Stromal cell of bone marrow (primary cell): ENCODE results near the gene NFKBIZ.

Source experiments
- DNase-seq: peaks from one replicate; pipeline ENCODE4 v3.0.0-alpha.2; 2012; ENCODE audit warnings: low read depth

Gene NFKBIZ

DNA sequence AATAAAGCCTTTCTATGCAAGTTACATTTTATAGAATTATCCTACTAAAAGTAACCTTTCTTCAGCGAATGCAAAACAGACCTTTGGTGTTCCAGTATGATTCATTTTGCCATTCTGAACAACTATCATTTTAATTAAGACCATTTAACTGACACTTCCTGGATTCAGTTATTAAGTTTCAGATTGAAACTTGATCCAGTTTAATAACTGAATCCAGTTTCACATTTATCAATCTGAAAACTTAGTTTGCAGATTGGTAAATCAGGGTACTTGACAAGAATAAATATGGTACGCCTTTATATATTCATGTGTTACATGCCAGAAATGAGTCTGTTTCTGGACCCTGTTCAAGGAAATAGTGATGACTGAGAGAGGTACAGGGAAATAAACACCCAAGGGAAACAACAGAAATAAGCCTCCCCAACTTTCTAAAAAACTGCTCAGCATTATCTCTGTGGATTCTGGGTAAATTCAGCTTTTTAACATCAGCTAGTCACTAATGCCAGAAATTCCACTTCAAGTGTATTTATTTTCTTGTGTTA, 23.3 kb upstream of the NFKBIZ start:
- peak; percentile 22 for DNase-seq

- peak; percentile 62 for DNase-seq
These were observed 21.8 kb upstream of the NFKBIZ start for GRCh38 chr3:101827211-101828174.

GRCh38 chr3:101828276-101828675, 21.0 kb upstream of the NFKBIZ start:
- no peak for DNase-seq

GRCh38 chr3:101828691-101829436, 20.4 kb upstream of the NFKBIZ start:
- peak; percentile 60 for DNase-seq

- DNase-seq, result no peak
These were observed 19.9 kb upstream of the NFKBIZ start for GRCh38 chr3:101829437-101829830.

DNA sequence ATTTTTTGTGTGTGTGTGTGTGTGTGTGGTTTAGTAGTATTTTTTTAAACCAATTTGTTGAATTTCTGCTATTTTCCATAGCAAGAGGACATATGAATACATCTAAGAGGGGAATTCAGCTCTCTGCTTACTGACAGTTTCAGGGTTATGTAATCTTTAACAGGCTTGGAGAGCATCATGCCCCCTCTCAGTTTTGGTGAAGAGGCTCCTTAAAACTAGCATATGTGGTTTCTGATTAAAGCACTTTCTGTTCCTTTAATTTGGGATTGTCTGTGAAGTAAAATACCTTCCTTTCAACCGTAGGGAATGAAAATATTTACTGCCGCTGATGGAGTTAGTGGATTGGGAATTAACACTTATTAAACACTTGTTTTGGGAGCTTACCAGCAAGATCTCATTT, 19.4 kb upstream of the NFKBIZ start:
- no peak for DNase-seq

- no peak for DNase-seq
These were observed 15.8 kb upstream of the NFKBIZ start for GRCh38 chr3:101833446-101833974.

GRCh38 chr3:101835676-101836075, 13.6 kb upstream of the NFKBIZ start:
- no peak for DNase-seq

DNA sequence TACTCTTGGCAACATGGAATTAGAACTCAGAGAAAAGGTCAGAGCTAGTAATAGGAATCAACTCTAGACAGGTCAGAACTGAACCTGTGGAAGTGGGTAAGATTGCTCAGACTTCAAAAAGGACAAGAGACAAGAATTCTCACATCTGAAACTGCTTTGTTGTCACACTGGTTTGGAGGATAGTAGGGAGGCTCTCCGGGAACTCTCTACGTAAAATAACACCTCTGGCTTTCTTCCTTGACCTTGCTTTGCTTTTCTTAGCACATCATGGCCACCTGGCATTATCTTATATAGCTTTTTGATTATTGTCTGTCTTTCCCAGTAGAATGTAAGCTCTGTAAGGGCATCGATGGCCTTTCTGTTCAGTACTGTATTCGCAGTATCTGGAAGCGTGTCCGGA, 13.2 kb upstream of the NFKBIZ start:
- no peak for DNase-seq

DNA sequence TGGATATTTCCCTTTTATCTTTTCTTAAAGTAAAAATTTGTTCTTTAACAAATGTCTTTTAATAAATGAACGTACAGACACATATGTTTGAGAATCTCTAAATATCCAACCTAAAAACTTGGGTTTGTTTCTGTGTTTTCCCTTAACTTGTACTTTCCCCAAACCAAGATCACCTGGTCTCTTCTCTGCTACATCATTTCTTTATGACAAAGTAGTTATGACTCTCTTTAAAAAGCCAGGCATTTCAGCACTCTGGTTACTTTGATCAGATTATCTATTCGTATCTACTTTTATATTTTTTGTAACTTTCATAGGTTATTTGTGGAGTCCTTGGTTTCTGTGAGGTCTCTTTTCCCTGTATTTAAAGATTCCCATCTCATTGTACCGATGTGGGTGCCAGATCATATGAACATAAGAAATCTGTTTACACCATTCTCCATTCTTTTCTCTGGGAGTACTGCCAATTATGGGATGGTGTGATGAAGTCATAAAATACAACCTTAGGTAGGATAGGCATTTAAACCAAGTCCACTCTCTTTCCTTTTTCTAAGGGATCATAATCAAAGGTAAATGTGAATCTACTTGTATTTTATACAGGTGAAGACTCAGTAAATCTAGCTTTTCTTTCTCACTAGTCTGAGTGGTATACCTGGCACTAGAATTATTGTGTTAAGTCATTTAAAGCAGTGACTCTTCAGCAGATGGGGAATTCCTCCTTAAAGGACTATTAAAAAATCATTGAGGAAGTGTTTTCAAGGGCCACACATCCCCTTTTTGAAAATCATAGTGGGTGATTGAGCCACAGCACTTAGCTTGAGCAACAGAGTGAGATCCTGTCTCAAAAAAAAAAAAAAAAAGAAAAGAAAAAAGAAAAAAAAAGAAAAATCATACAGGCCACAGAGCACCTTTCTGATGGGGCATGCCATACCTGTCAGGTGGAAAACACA, 12.4 kb upstream of the NFKBIZ start:
- DNase-seq, result peak; percentile 43

DNA sequence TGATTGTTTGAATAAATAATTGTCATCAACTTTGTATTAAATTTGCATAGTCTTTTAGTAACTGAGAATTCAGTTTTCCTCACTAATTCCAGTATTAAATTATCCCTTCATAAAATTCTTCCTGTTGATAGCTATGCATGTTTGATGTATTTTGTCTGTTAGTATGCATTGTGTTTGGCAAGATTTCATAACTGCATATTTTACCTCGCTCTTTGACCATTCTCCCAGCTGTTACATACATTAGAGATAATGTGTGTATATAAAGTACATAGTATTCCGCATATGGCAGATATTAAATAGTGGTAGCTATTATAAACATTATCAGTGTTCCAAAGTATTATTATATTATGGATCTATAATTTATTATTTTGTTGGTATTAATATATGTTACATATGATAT, 10.6 kb upstream of the NFKBIZ start:
- no peak for DNase-seq

- DNase-seq, result no peak
These were observed 9.2 kb upstream of the NFKBIZ start for GRCh38 chr3:101840066-101840465.

GRCh38 chr3:101842245-101842934, 6.9 kb upstream of the NFKBIZ start:
- no peak for DNase-seq

GRCh38 chr3:101842935-101843330, 6.4 kb upstream of the NFKBIZ start:
- DNase-seq, result no peak

DNA sequence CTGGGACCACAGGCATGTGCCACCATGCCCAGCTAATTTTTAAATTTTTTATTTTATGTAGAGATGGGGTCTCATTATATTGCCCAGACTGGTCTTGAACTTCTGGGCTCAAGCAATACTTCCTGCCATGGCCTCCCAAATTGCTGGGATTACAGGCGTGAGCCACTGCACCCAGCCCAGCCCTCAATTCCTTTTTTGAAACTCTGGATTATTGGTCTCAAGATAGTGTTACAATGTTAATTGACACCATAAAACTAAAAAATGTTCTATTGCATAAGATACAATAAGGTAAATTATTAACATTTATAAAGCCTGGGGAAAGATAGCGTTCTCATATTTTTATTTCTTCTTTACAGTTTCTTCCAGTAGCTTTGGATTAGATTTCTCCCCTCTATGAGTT, 3.9 kb upstream of the NFKBIZ start:
- no peak for DNase-seq

GRCh38 chr3:101846709-101847108, 2.6 kb upstream of the NFKBIZ start:
- no peak for DNase-seq

GRCh38 chr3:101847328-101847727, 2.0 kb upstream of the NFKBIZ start:
- DNase-seq, result no peak

GRCh38 chr3:101848326-101848725, 988 bp upstream of the NFKBIZ start:
- no peak for DNase-seq

GRCh38 chr3:101849714-101850245, 466 bp downstream of the NFKBIZ start:
- no peak for DNase-seq

DNA sequence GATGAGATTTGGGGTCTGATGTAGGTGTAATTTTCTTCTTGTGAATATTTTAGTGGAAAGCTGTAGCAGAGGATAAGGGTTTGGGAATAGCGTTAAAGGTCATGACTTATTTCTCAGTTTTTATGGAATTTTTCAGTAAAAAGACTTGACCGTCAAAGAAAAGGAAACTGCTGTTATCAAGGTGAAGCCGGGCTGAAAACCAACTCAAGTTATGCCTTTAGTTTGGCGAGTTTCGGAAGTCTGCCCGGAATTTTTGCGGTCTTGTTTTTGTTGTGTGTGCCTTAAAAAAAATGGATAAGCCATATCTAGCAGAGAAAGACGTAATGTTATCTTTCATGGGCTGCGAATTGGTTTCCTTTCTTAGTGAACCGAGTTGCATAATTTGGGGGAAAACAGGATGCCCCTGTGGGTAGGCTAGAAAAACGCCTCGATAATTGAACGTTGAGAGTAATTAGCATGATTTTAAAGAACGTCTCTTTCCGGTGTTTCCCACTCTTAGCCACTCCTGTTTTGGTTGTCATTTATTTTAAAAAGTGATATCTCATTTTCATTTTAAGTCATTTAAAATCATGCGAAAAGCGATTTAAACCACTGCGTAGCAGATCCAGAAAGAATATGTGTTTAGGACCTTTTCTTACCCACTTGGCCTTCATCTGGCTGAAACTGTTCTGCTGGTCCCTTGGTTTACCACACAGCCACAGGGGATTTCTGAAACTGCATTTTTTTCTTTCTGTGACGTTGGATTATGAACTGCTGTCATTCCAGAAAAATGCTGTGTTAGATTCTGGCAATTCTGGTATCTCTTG, 1.1 kb downstream of the NFKBIZ start:
- DNase-seq, result peak; percentile 75
